HG03432 (cell line): ENCODE results near the gene GSS.
"Not testable (repeated sequence)": the region's sequence is repeated elsewhere in the genome, so short reads cannot be mapped to it uniquely, and the experiment has no call there.

Experiments
- ATAC-seq: cut with Tn5 transposase; IDR thresholded peaks from one replicate; pipeline ENCODE4 v1.9.1; 2021; ENCODE audit warnings: mild to moderate bottlenecking, moderate library complexity; ENCODE audit not compliant: unreplicated experiment

GSS gene

GRCh38 chr20:34915749-34916455 lies 39.7 kb downstream of the GSS start:
- ATAC-seq, result no peak

- ATAC-seq, result no peak
Measured at GRCh38 chr20:34915131-34915530, 40.5 kb downstream of the GSS start.

DNA sequence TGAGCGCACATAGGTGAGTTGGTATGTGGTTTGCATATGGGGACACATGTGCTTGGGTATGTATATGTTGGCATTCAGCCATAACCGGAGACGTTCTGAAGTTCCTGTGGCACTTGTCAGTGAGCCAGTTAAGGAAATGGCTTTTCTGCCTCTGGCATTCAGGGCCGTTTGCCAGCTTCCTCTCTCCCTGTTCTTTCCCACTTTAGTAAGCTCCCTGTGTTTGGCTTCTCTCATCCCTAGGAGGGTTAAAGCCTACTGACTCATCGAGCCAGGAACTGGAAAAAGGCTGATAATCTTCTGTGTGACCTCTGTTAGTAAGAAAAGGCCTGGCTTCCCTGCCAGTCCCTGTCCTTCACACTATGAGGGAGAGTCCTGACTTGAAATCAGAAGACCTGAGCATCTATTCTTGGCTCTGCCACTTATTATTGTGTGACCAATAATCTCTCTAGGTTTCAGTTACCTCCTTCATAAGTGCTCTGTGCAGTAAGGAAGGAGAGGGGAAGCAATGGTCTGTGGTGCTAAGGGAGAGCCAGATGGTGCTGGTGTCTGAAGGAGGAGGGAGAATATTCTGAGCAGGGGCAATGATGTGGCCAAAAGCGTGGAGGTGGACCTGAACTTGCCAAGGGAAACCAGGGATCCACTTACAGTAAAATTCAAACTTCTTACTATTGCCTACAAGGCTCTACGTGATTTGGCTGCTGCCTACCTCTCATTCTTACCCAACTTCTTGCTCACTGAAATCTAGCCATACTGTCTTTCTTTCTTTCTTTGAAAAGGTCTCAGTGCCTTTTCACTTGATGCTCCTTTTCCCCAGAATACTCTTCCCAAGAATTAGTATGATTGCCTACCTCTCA lies 47.8 kb downstream of the GSS start:
- no peak for ATAC-seq

DNA sequence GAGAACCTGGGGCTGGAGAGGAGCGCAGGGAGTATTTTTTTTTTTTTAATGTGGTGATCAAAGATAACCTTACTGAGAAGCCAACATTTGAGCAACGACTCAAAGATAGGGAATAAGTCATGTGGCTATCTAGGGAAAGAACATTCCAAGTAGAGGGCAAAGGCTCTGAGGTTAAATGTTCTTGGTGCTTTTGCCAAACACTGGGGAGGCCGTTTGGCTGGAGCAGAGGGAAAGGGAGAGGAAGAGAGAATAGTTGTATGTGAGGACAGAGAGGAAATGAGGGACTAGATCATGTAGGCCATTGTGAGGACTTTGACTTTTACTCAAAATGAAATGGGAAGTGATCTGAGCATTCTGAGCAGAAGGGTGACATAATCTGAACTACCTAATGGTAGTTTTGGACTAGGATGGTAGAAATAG lies 51.4 kb downstream of the GSS start:
- ATAC-seq, result no peak

DNA sequence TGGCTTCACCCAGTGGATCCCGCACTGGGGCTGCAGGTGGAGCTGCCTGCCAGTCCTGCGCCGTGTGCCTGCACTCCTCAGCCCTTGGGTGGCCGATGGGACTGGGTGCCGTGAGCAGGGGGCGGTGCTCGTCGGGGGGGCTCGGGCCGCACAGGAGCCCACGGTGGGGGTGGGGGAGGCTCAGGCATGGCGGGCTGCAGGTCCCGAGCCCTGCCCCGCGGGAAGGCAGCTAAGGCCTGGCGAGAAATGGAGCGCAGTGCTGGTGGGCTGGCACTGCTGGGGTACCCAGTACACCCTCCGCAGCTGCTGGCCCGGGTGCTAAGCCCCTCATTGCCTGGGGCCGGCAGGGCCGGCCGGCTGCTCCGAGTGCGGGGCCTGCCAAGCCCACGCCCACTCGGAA lies 56.9 kb downstream of the GSS start:
- ATAC-seq, result not testable (repeated sequence)

GRCh38 chr20:34898129-34898528 lies 57.5 kb downstream of the GSS start:
- ATAC-seq, result not testable (repeated sequence)

DNA sequence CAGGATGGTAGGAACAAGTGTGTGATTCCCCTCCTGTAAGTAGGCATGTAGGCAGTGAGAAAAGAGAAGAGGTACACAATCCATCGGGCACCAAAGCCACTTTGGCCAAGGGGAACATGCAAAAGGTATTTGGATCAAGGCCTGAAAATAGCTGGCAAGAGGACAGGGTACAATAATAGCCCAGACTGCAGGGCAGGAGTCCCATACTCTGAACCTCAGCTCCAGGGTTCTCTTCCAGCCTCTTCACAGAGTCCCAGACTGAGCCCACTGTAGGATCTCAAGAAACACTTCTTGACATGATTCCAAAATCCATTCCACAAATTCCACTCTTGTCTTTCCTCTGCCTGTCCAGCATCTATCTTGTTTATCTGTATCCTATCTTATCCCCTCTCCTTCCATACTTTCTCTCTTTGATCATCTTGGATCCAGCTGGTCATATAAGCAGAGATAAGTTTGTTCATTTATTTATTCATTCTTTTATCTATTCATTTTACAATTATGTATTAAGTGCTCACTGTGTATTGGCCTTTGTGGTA lies 59.5 kb downstream of the GSS start:
- no peak for ATAC-seq

DNA sequence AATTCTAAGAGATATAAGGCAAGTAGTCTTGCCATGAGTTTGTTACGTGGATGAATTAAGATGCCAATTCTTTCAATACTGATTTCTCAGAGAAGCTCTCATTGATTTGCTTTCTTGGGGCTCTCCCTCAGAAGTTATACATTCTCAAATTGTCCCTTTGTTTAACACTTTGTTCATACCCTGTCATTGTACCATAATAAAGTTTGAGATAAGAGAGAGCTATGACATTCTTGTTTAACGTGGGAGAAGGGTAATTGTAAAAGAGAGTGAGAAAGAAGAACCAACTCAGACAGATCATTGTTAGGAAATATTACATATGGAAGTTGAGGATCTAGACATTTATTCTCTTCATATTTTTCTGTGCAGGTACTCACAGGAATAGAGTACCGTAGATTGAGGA lies 60.1 kb downstream of the GSS start:
- no peak for ATAC-seq

- no peak for ATAC-seq
Measured at GRCh38 chr20:34894723-34895122, 60.9 kb downstream of the GSS start.

GRCh38 chr20:34892671-34893070 lies 62.9 kb downstream of the GSS start:
- no peak for ATAC-seq

DNA sequence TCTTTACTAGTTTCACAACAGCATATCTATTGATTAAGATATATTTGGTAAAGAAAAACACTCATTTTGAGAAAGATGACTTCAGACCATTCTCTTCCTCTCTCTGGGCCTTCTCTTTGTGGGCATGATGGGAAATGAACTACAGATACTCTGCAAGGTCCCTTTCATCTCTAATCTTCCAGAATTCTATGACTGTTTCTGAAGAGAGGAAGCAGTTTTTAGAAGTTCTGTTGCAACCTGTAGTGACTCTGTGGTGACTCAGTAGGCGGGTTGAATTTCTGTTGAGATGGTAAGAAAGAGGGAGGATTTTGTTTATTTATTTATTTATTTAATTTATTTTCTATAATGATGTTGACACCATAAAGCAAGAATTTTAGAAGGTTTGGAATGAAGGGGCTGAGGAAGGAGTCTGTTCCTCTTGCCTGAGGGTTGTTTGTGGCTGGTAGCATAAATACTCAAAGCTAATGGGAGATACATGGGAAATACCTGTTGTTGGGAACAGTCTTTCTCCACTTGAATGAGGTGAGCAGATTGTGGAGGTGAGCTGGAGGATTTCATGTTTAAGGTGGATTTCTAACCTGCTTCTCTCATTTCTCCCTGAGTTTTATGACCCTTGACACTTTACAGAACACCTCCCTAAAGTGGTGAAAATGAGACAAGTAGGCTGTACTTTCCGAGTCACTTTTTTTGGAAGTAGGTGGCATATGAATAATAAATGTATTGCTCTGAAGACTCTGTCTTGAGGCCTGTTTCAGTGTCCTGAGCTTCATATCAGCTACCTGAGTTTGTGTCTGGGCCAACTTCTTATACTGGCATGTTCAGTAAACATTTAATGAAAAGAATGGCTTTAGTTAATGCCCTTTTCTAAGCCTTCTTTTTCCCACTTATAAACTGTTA lies 64.2 kb downstream of the GSS start:
- no peak for ATAC-seq

- ATAC-seq, result no peak
Measured at GRCh38 chr20:34888468-34888867, 67.1 kb downstream of the GSS start.

GRCh38 chr20:34887023-34887422 lies 68.6 kb downstream of the GSS start:
- ATAC-seq, result no peak

- no peak for ATAC-seq
Measured at GRCh38 chr20:34886122-34886521, 69.5 kb downstream of the GSS start.

- no peak for ATAC-seq
Measured at GRCh38 chr20:34884260-34884659, 71.3 kb downstream of the GSS start.

GRCh38 chr20:34883809-34884208 lies 71.8 kb downstream of the GSS start:
- no peak for ATAC-seq

- no peak for ATAC-seq
Measured at GRCh38 chr20:34883087-34883688, 72.4 kb downstream of the GSS start.

DNA sequence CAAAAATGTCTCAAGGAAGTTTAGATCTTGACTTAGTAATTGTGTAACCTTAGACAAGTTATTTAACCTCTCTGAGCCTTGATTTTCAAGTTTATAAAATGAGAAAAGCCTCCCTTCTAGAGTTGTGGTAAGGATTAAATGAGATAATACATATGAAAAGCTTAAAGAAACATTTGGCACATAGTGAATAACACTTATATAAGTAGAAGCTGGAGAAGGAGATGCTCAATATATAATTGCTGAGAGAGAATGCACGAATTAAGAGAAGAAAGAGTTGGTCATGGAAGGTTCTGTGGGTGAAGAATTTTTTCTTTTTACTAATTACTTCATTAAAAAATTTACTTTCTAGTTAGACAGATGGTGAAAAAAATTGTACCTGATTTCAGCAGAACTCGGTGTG lies 73.9 kb downstream of the GSS start:
- no peak for ATAC-seq

GRCh38 chr20:34880971-34881370 lies 74.6 kb downstream of the GSS start:
- ATAC-seq, result not testable (repeated sequence)

GRCh38 chr20:34880215-34880850 lies 75.3 kb downstream of the GSS start:
- ATAC-seq, result no peak
